Activated CD4-positive, alpha-beta T cell treated with anti-CD3 and anti-CD28 coated beads for 36 hours (primary cell): ENCODE measurements around the gene FASTK. TPM values are rescaled to one million over a fixed set of nuclear protein-coding genes. Genes with fewer than 3 reads are reported as not detected.

Experiments used
- ATAC-seq: fragments of 200-7000 bp; cut with Tn5 transposase; one replicate; pipeline ENCODE4 v1.10.0; 2021; ENCODE audit warnings: mild to moderate bottlenecking, moderate library complexity
- CTCF ChIA-PET: fragments of 350-600 bp; sonication (Branson Sonifier 250); formaldehyde crosslinking; loops from one replicate; lab custom pipeline; 2021; ENCODE audit warnings: antibody characterized with exemption; lab: Charles Lee
- POLR2A ChIA-PET: fragments of 350-600 bp; sonication (Branson Sonifier 250); formaldehyde crosslinking; loops from one replicate; lab custom pipeline; 2021; ENCODE audit warnings: antibody characterized with exemption, inconsistent platforms; lab: Charles Lee
- DNase-seq: peaks from one replicate; pipeline ENCODE4 v3.0.0-alpha.2; 2020
- H3K27ac Mint-ChIP-seq: one replicate; pipeline ENCODE4 v1.8.0; 2021; ENCODE audit warnings: mixed read lengths
- H3K27me3 Mint-ChIP-seq: one replicate; pipeline ENCODE4 v1.8.0; 2021; ENCODE audit warnings: mixed read lengths
- H3K36me3 Mint-ChIP-seq: one replicate; pipeline ENCODE4 v1.8.0; 2021; ENCODE audit warnings: low read depth, mixed read lengths
- H3K4me1 Mint-ChIP-seq: one replicate; pipeline ENCODE4 v1.8.0; 2021; ENCODE audit warnings: mixed read lengths
- H3K4me3 Mint-ChIP-seq: one replicate; pipeline ENCODE4 v1.8.0; 2021; ENCODE audit warnings: mild to moderate bottlenecking, moderate library complexity, mixed read lengths
- H3K9me3 Mint-ChIP-seq: one replicate; pipeline ENCODE4 v1.8.0; 2021; ENCODE audit warnings: low read depth, mixed read lengths
- intact Hi-C, 2 experiments: fragments of 100-400 bp; cut with DNase I in 1 of 2; cut with micrococcal nuclease in 1 of 2; formaldehyde crosslinking; loops; one replicate each; pipeline versions ENCODE4 v1.14.2 to v1.15.1; 2022 to 2024; cut with DNase I, micrococcal nuclease
- total RNA-seq, 2 experiments: library from RNA; stranded (reverse); gene quantifications; one replicate each; pipeline ENCODE4 v1.2.3, GENCODE V29; 2021

Gene FASTK, protein sequence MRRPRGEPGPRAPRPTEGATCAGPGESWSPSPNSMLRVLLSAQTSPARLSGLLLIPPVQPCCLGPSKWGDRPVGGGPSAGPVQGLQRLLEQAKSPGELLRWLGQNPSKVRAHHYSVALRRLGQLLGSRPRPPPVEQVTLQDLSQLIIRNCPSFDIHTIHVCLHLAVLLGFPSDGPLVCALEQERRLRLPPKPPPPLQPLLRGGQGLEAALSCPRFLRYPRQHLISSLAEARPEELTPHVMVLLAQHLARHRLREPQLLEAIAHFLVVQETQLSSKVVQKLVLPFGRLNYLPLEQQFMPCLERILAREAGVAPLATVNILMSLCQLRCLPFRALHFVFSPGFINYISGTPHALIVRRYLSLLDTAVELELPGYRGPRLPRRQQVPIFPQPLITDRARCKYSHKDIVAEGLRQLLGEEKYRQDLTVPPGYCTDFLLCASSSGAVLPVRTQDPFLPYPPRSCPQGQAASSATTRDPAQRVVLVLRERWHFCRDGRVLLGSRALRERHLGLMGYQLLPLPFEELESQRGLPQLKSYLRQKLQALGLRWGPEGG
- total RNA-seq, result 10 to 100 TPM; 56.6 to 56.7 TPM

DNA sequence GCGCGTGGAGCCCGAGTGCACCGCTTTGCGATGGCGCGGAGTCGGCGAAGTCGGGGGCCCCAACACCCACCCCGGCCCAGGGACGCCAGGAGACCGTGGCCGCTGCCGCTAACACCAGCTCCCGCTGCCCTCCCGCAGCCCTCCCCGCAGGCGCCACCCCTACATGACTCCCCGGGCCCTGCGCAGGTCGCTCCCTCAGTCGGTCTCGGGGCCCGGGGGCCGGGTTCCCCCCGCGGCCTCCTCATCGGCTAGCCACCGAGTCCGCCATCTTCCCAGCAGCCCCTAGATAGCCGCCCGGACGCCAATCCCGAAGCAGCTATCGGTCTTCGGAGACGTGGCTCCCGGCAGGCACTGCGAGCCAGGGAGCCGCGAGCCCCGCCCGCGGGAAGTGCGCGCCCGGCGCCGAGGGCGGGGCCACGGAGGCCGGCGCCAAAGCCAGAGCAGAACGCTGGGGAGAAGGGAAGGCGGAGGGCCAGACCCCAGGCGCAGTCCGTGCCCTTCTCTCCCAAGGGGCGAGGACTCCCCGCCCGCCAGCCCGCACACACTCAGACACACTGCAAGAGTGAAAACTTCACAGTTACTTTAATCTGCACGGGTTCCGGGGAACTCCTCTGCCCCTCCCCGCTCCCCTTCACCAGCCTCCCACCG is at the start of gene FASTK:
TSS of gene FASTK (minus strand) at position 288 of the 648 bp plus-strand sequence. CDS start at position 245, 43 bp downstream.
- peak within 1 kb of the TSS; percentile 91 for H3K27ac Mint-ChIP-seq
- CTCF ChIA-PET, result interaction anchor here (0.6 to 0.7 kb wide), 4 partner anchors 22 to 69 kb away, joined by 3 to 4 read pairs (median 3); partner anchors contain the start of gene ATG9B

DNA sequence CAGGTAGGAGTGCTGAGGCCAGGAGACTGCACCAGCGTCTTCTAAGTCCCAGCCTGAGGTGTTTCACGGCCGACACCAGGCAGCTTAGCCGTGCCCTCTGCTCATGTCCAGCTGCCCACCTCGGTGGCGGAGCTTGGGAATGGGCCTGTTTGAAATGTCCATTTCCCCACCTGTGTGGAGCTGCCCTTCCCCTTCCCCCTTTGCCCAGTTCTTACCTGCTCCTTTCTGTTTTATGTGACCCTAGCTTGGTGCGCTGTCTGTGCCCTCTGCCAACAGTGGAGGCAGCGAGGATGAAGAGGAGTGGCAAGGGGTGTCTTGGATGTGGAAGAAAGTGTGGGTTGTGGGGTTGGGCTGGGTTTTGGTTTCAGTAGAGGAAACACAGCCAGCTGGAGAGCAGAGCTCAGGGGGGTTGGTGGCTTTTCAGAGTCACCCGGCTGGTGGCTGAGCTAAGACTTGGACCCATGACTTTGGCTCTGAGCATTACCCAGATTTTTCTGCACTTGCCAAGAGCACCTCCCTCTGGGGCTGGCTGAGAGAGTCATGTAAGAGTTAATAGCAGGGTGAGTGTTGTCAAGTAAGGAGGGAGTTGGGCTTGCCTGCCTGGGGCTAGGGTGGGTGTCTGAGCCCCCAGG is 49.5 kb upstream of the FASTK start:
- no peaks in the 10 kb centered on the region for H3K27me3 Mint-ChIP-seq
- no peaks in the 10 kb centered on the region for H3K9me3 Mint-ChIP-seq
- H3K27ac Mint-ChIP-seq, result no peak overlapping the region
- ChIA-PET POLR2A (no interaction called here), CTCF (interaction anchor here (0.8 to 1.2 kb wide), 2 partner anchors 18 to 167 kb away, joined by 3 read pairs; no protein-coding TSS in a partner anchor)
- intact Hi-C loops, result loop anchor here in 1 of 2 experiments (10.0 kb wide), 1 partner anchor 115 kb away; the partner anchor contains the start of gene SMARCD3
- ATAC-seq (no peak), DNase-seq (no peak)
- H3K4me1 Mint-ChIP-seq, result no peaks in the 10 kb centered on the region
- H3K36me3 Mint-ChIP-seq, result peaks cover 2% of the 10 kb centered on the region
- H3K4me3 Mint-ChIP-seq, result no peak overlapping the region

More for the DNA sequence above, at the start of gene FASTK:
- POLR2A ChIA-PET, result interaction anchor here (0.5 to 1.0 kb wide), 4 partner anchors 8 to 149 kb away, joined by 3 to 7 read pairs (median 3); no protein-coding TSS in a partner anchor
- Mint-ChIP-seq H3K4me1 (peaks cover 43% of the 10 kb centered on the region), H3K4me3 (peak within 1 kb of the TSS; percentile 94), H3K27me3 (peaks cover 7% of the 10 kb centered on the region), H3K9me3 (no peaks in the 10 kb centered on the region), H3K36me3 (peaks cover 18% of the 10 kb centered on the region)
- ATAC-seq (peak; percentile 89), DNase-seq (peak; percentile 94)
- intact Hi-C loops, result loop anchor here (1.0 to 10.0 kb wide), 11 partner anchors 22 to 1366 kb away; partner anchors contain the start of genes ABCF2 (in 2 of the 2), ABCB8 (in 1 of the 2), CHPF2 (in 1 of the 2) and GIMAP4 (in 1 of the 2)

DNA sequence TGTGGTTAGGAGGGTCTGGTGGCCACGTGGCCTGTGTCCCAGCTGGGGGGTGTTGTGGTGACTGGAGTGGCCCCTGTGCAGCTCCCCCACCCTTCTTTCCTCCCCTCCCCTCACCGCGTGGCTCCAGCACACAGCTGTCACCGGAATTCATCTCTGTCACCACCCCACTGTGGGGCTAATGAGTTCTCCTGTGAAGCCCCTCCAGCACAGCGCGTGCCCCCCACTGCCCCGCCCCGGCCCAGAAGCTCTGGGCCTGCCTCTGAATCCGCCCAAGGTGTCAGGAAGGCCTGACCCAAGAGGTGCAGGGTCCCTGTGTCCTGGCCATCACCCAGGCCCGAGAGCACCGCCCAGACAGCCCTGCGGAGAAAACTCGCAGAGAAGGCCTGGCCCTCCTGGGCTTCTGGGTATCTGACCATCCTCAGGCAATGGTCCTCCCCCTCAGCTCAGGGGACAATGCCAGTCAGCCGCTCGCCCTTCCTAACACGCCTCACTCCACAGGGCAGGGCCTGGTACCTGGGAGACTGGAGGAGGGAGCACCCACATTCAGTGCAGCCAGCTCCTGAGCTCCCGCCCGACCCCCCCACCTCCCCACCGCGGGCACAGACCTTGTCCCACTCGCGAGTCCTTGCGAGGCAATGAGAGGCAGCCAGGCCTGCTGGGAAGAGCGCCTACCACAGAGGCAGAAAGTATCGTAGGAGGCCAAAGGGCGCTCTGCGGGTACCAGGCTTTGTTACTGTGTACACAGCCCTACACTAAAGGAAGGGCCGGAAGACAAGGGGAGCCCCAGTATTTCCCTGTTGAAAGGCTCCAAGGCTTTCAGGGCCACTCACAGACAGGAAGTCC is 48.7 kb upstream of the FASTK start:
- Mint-ChIP-seq H3K4me1 (no peaks in the 10 kb centered on the region), H3K4me3 (no peak overlapping the region), H3K27ac (no peak overlapping the region), H3K27me3 (no peaks in the 10 kb centered on the region), H3K9me3 (no peaks in the 10 kb centered on the region), H3K36me3 (peaks cover 4% of the 10 kb centered on the region)
- intact Hi-C loops, result loop anchor here in 1 of 2 experiments (10.0 kb wide), 1 partner anchor 115 kb away; the partner anchor contains the start of gene SMARCD3
- CTCF ChIA-PET, result interaction anchor here (0.8 kb wide), 1 partner anchor 18 kb away, joined by 3 read pairs; no protein-coding TSS in a partner anchor
- ATAC-seq (no peak), DNase-seq (no peak)
- POLR2A ChIA-PET, result no interaction called here

DNA sequence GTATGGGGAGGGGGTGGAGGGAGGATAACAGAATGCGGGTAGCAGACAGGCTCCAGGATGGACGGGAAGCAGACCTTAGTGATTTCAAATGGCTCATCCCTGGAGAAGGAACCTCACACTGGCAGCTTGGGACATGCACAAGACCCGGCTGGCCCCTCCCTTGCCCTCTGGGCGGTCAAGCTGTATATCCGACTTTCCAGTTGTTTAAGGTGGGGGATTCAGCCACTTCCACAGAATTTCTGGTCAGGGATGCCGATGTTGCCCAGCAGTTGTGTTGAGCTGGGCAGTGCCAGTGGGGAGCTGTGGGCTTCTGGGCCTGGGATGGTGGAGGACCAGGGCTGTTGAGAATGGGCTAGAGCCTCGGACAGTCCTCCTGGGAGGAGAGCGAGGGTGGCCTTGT is 48.1 kb upstream of the FASTK start:
- H3K27ac Mint-ChIP-seq, result no peak overlapping the region
- H3K36me3 Mint-ChIP-seq, result peaks cover 9% of the 10 kb centered on the region
- no peaks in the 10 kb centered on the region for H3K9me3 Mint-ChIP-seq
- H3K4me3 Mint-ChIP-seq, result no peak overlapping the region
- ATAC-seq (no peak), DNase-seq (no peak)
- H3K4me1 Mint-ChIP-seq, result peaks cover 4% of the 10 kb centered on the region
- POLR2A ChIA-PET, result no interaction called here
- CTCF ChIA-PET, result no interaction called here
- intact Hi-C loops, result loop anchor here in 1 of 2 experiments (10.0 kb wide), 1 partner anchor 116 kb away; the partner anchor contains the start of gene SMARCD3
- H3K27me3 Mint-ChIP-seq, result no peaks in the 10 kb centered on the region

- H3K9me3 Mint-ChIP-seq, result no peaks in the 10 kb centered on the region
- peaks cover 10% of the 10 kb centered on the region for H3K36me3 Mint-ChIP-seq
- DNase-seq (no peak), ATAC-seq (no peak)
- CTCF ChIA-PET, result interaction anchor here (0.8 to 1.1 kb wide), 2 partner anchors 38 to 116 kb away, joined by 3 read pairs; no protein-coding TSS in a partner anchor
- H3K27ac Mint-ChIP-seq, result no peak overlapping the region
- no peak overlapping the region for H3K4me3 Mint-ChIP-seq
- H3K27me3 Mint-ChIP-seq, result no peaks in the 10 kb centered on the region
- peaks cover 5% of the 10 kb centered on the region for H3K4me1 Mint-ChIP-seq
- intact Hi-C loops, result loop anchor here in 1 of 2 experiments (10.0 kb wide), 1 partner anchor 117 kb away; the partner anchor contains the start of gene SMARCD3
- POLR2A ChIA-PET, result no interaction called here
These were observed 47.5 kb upstream of the FASTK start for GRCh38 chr7:151128144-151128543.

- no peak for DNase-seq
- H3K36me3 Mint-ChIP-seq, result peaks cover 10% of the 10 kb centered on the region
- ChIA-PET CTCF (interaction anchor here (0.7 kb wide), 1 partner anchor 10 kb away, joined by 3 read pairs; no protein-coding TSS in a partner anchor), POLR2A (no interaction called here)
- no peak for ATAC-seq
- H3K27ac Mint-ChIP-seq, result no peak overlapping the region
- no peaks in the 10 kb centered on the region for H3K27me3 Mint-ChIP-seq
- peaks cover 5% of the 10 kb centered on the region for H3K4me1 Mint-ChIP-seq
- no peaks in the 10 kb centered on the region for H3K9me3 Mint-ChIP-seq
- no peak overlapping the region for H3K4me3 Mint-ChIP-seq
- intact Hi-C loops, result loop anchor here in 1 of 2 experiments (10.0 kb wide), 1 partner anchor 118 kb away; the partner anchor contains the start of gene SMARCD3
These were observed 46.0 kb upstream of the FASTK start for GRCh38 chr7:151126491-151127137.

DNA sequence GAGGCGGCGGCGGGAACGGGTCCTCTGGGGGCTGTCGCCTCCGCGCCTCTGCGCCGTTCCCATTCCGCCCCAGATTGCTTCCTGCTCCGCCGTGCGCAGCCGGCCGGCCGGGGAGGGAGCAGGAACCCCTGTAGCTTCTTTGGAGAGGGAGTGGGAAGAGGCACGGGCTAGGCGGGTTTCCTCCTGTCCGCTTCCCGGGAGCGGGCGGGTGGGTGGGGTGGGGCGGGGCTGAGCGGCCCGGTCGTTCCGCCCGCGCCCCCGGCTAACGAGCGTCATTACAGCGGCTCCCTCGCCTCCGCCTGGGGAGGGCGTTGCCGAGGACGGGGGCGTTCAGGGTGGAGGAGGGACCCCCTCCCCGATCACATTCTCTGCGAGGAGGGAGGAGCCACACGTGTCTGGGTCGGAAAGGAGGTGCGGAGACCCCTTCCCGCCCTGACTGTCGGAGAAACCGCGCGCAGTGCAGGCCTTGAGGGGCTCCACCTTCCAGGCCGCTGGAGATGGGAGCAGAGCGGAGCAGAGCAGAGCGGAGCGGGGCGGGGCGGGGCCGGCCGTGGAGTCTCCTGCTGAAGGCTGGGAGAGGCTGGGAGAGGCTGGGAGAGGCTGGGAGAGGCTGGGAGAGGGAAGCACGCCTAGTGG is 45.4 kb upstream of the FASTK start:
- Mint-ChIP-seq H3K27ac (no peak overlapping the region), H3K27me3 (no peaks in the 10 kb centered on the region), H3K36me3 (peaks cover 13% of the 10 kb centered on the region), H3K4me1 (peaks cover 5% of the 10 kb centered on the region), H3K4me3 (no peak overlapping the region), H3K9me3 (no peaks in the 10 kb centered on the region)
- no peak for ATAC-seq
- ChIA-PET CTCF (interaction anchor here (0.6 to 1.1 kb wide), 3 partner anchors 13 to 44 kb away, joined by 3 to 5 read pairs (median 5); no protein-coding TSS in a partner anchor), POLR2A (no interaction called here)
- intact Hi-C loops, result loop anchor here in 1 of 2 experiments (10.0 kb wide), 1 partner anchor 119 kb away; the partner anchor contains the start of gene SMARCD3
- no peak for DNase-seq

- no peak for ATAC-seq
- Mint-ChIP-seq H3K4me1 (peaks cover 5% of the 10 kb centered on the region), H3K4me3 (no peak overlapping the region), H3K27me3 (no peaks in the 10 kb centered on the region), H3K27ac (no peak overlapping the region), H3K9me3 (no peaks in the 10 kb centered on the region), H3K36me3 (peaks cover 13% of the 10 kb centered on the region)
- CTCF ChIA-PET, result interaction anchor here (0.6 to 2.0 kb wide), 4 partner anchors 13 to 119 kb away, joined by 3 to 10 read pairs (median 5); no protein-coding TSS in a partner anchor
- POLR2A ChIA-PET, result no interaction called here
- intact Hi-C loops, result loop anchor here in 1 of 2 experiments (10.0 kb wide), 1 partner anchor 119 kb away; the partner anchor contains the start of gene SMARCD3
- DNase-seq, result no peak
These were observed 44.8 kb upstream of the FASTK start for GRCh38 chr7:151125470-151125845.

GRCh38 chr7:151124899-151125399 is 44.3 kb upstream of the FASTK start:
- intact Hi-C loops, result loop anchor here (1.0 to 10.0 kb wide), 5 partner anchors 43 to 178 kb away; partner anchors contain the start of gene SMARCD3 (in 1 of the 2)
- no peaks in the 10 kb centered on the region for H3K9me3 Mint-ChIP-seq
- H3K27ac Mint-ChIP-seq, result no peak overlapping the region

More at GRCh38 chr7:151124899-151125399, 44.3 kb upstream of the FASTK start:
- ChIA-PET CTCF (interaction anchor here (0.8 to 2.0 kb wide), 16 partner anchors 12 to 631 kb away, joined by 3 to 14 read pairs (median 5); no protein-coding TSS in a partner anchor), POLR2A (no interaction called here)
- ATAC-seq (no peak), DNase-seq (no peak)
- peaks cover 5% of the 10 kb centered on the region for H3K4me1 Mint-ChIP-seq
- H3K4me3 Mint-ChIP-seq, result no peak overlapping the region
- no peaks in the 10 kb centered on the region for H3K27me3 Mint-ChIP-seq
- H3K36me3 Mint-ChIP-seq, result peaks cover 13% of the 10 kb centered on the region
